Adrenal gland (tissue), 5 donors: ENCODE results near the gene PCGF3.

ENCODE experiments used
- POLR2A ChIP-seq, 2 donors: fragments of 450-650 bp; IDR thresholded peaks; one replicate each; pipeline ENCODE4 v1.6.1; 2017; ENCODE audit warnings: antibody characterized with exemption in 2 of 2, mild to moderate bottlenecking in 2 of 2, moderate library complexity in 1 of 2
- TF ChIP-seq, protein P1 (sequence below), 6 experiments: fragments of 450-650 bp in 4 of 6; fragments of 200-600 bp in 2 of 6; sonication (generic) in 1 of 6; IDR thresholded peaks; 1 replicate in 5 of 6; 2 replicates in 1 of 6; pipeline versions ENCODE4 v1.5.1 to v1.8.0; 2016 to 2021; ENCODE audit warnings: antibody characterized with exemption in 6 of 6, mild to moderate bottlenecking in 2 of 6, moderate library complexity in 1 of 6
- donor health status: DM: no; HTN: no; CAD: no.

DNA sequence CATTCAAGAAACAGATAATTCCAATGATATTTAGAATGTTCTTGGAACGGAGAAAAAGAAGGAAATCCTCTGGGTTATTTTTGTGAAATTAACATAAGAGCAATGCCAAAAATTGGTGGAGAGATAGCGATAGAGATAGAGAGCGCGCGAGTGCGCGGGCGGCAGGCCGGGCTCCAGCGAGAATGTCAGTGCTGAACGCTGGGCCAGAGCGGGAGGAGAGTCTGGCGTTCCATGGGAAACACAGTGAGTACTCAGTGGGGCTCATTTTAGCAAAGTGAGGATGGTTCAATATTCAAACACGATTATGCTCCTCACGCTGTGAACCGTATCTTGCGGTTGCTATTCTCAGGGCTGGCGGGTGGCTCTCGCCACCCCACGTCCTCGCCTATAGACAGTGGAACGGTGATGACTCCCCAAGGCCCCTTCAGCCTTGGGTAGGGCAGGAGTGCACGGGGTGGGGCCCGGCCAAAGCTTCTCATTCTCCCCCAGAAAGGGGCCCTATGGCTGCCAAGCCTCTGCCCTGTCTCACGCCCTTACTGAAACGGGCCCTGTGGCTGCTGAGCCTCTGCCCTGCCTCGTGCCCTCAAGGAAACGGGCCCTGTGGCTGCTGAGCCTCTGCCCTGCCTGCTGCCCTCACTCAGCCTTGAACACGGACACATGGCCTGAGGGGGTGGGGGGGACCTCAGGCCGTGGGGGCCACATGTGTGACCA is 103.4 kb downstream of the PCGF3 start:
- TF ChIP-seq, protein P1, sequence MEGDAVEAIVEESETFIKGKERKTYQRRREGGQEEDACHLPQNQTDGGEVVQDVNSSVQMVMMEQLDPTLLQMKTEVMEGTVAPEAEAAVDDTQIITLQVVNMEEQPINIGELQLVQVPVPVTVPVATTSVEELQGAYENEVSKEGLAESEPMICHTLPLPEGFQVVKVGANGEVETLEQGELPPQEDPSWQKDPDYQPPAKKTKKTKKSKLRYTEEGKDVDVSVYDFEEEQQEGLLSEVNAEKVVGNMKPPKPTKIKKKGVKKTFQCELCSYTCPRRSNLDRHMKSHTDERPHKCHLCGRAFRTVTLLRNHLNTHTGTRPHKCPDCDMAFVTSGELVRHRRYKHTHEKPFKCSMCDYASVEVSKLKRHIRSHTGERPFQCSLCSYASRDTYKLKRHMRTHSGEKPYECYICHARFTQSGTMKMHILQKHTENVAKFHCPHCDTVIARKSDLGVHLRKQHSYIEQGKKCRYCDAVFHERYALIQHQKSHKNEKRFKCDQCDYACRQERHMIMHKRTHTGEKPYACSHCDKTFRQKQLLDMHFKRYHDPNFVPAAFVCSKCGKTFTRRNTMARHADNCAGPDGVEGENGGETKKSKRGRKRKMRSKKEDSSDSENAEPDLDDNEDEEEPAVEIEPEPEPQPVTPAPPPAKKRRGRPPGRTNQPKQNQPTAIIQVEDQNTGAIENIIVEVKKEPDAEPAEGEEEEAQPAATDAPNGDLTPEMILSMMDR (IDR thresholded peaks at IDR 0.05) = no peak
- no peak for TF ChIP-seq POLR2A (IDR thresholded peaks at IDR 0.05)
